Prostate gland (tissue), 2 donors: ENCODE data around the gene STRAP.

Experiments
- CTCF ChIP-seq, 4 experiments: fragments of 200-600 bp in 2 of 4; fragments of 450-650 bp in 2 of 4; sonication (generic) in 2 of 4; IDR thresholded peaks; 1 replicate in 3 of 4; 2 replicates in 1 of 4; pipeline ENCODE4 v1.5.1; 2016 to 2019; ENCODE audit warnings: antibody characterized with exemption in 4 of 4, mild to moderate bottlenecking in 2 of 4, moderate library complexity in 2 of 4
- POLR2A ChIP-seq: fragments of 450-650 bp; IDR thresholded peaks from one replicate; pipeline ENCODE4 v1.6.1; 2016; ENCODE audit warnings: antibody characterized with exemption, mild to moderate bottlenecking
- POLR2AphosphoS5 ChIP-seq: sonication (generic); formaldehyde crosslinking; IDR thresholded peaks from one replicate; pipeline ENCODE4 v1.6.1; 2017; ENCODE audit warnings: antibody characterized with exemption

- TF ChIP-seq CTCF (IDR thresholded peaks at IDR 0.05) (no peak), POLR2A (no peak), POLR2AphosphoS5 (no peak)
These were observed 5.0 kb downstream of the STRAP start for GRCh38 chr12:15887043-15887817.
